SK-N-SH treated with all-trans-retinoic acid at 6 μM for 48 hours (cell line): Measurements from ENCODE around the gene TRIM44.

Experiments
- ATAC-seq: fragments of 200-7000 bp; cut with Tn5 transposase; 3 replicates; pipeline ENCODE4 v1.9.1; 2020; ENCODE audit warnings: mild to moderate bottlenecking, moderate library complexity
- ARNTL ChIP-seq: fragments of 450-650 bp; formaldehyde crosslinking; IDR thresholded peaks from 2 replicates; pipeline ENCODE4 v1.5.0; 2020; ENCODE audit warnings: low read depth, mild to moderate bottlenecking, moderate library complexity, borderline replicate concordance
- CSDC2 ChIP-seq: fragments of 250-450 bp; sonication (Bioruptor Pico); IDR thresholded peaks from 2 replicates; pipeline ENCODE4 v1.5.0; 2020; ENCODE audit warnings: mild to moderate bottlenecking, moderate library complexity
- GLIS3 ChIP-seq: fragments of 250-450 bp; sonication (Bioruptor Pico); IDR thresholded peaks from 2 replicates; pipeline ENCODE4 v1.5.0; 2020; ENCODE audit warnings: mild to moderate bottlenecking, moderate library complexity
- OSR1 ChIP-seq: fragments of 250-450 bp; sonication (Bioruptor Pico); IDR thresholded peaks from 2 replicates; pipeline ENCODE4 v1.8.0; 2022; ENCODE audit warnings: moderate library complexity, mild to moderate bottlenecking, inconsistent platforms
- PPARA ChIP-seq: fragments of 250-450 bp; sonication (Bioruptor Pico); IDR thresholded peaks from 2 replicates; pipeline ENCODE4 v1.5.0; 2020; ENCODE audit warnings: mild to moderate bottlenecking, borderline replicate concordance
- RARB ChIP-seq: fragments of 250-450 bp; sonication (Bioruptor Pico); IDR thresholded peaks from 2 replicates; pipeline ENCODE4 v1.8.0; 2021; ENCODE audit warnings: mild to moderate bottlenecking, moderate library complexity
- SNAI2 ChIP-seq: fragments of 250-450 bp; sonication (Bioruptor Pico); IDR thresholded peaks from 2 replicates; pipeline ENCODE4 v1.5.0; 2020; ENCODE audit warnings: mild to moderate bottlenecking, moderate library complexity
- TCF4 ChIP-seq: fragments of 250-450 bp; sonication (Bioruptor Pico); IDR thresholded peaks from 2 replicates; pipeline ENCODE4 v1.8.0; 2021; ENCODE audit warnings: mild to moderate bottlenecking, moderate library complexity, borderline replicate concordance
- TOX ChIP-seq: fragments of 250-450 bp; sonication (Bioruptor Pico); IDR thresholded peaks from 2 replicates; pipeline ENCODE4 v1.8.0; 2021; ENCODE audit warnings: mild to moderate bottlenecking, moderate library complexity, borderline replicate concordance
- ZC3H10 ChIP-seq: fragments of 250-450 bp; sonication (Bioruptor Pico); IDR thresholded peaks from 2 replicates; pipeline ENCODE4 v1.5.1; 2021; ENCODE audit warnings: mild to moderate bottlenecking, moderate library complexity
- ZFP3 ChIP-seq: fragments of 250-450 bp; sonication (Bioruptor Pico); IDR thresholded peaks from 2 replicates; pipeline ENCODE4 v1.5.0; 2020; ENCODE audit warnings: mild to moderate bottlenecking, moderate library complexity
- ZFP30 ChIP-seq: fragments of 450-650 bp; formaldehyde crosslinking; IDR thresholded peaks from 2 replicates; pipeline ENCODE4 v1.5.0; 2022; ENCODE audit warnings: mild to moderate bottlenecking, moderate library complexity
- ZNF565 ChIP-seq: fragments of 450-650 bp; formaldehyde crosslinking; conservative IDR thresholded peaks from 2 replicates; pipeline ENCODE4 v1.5.0; 2020; ENCODE audit warnings: low read depth, mild to moderate bottlenecking, moderate library complexity
- ZNF70 ChIP-seq: fragments of 450-650 bp; formaldehyde crosslinking; IDR thresholded peaks from 2 replicates; pipeline ENCODE4 v1.5.0; 2020; ENCODE audit warnings: mild to moderate bottlenecking, moderate library complexity
- ZNF8 ChIP-seq: fragments of 450-650 bp; formaldehyde crosslinking; IDR thresholded peaks from 2 replicates; pipeline ENCODE4 v1.5.0; 2020; ENCODE audit warnings: mild to moderate bottlenecking, moderate library complexity
- TF ChIP-seq, protein P1 (sequence below): fragments of 250-450 bp; sonication (Bioruptor Pico); IDR thresholded peaks from 2 replicates; pipeline ENCODE4 v1.8.0; 2021; ENCODE audit warnings: low read depth, mild to moderate bottlenecking, moderate library complexity, borderline replicate concordance
- TF ChIP-seq, protein P2 (sequence below): fragments of 250-450 bp; sonication (Bioruptor Pico); IDR thresholded peaks from 2 replicates; pipeline ENCODE4 v1.5.1; 2021; ENCODE audit warnings: mild to moderate bottlenecking, moderate library complexity
- TF ChIP-seq, protein P3 (sequence below): fragments of 250-450 bp; sonication (Bioruptor Pico); IDR thresholded peaks from 2 replicates; pipeline ENCODE4 v1.5.1; 2020; ENCODE audit warnings: low read depth, mild to moderate bottlenecking, moderate library complexity
- TF ChIP-seq, protein P4 (sequence below): fragments of 250-450 bp; sonication (Bioruptor Pico); IDR thresholded peaks from 2 replicates; pipeline ENCODE4 v1.5.0; 2020; ENCODE audit warnings: mild to moderate bottlenecking, moderate library complexity

TRIM44 gene

DNA sequence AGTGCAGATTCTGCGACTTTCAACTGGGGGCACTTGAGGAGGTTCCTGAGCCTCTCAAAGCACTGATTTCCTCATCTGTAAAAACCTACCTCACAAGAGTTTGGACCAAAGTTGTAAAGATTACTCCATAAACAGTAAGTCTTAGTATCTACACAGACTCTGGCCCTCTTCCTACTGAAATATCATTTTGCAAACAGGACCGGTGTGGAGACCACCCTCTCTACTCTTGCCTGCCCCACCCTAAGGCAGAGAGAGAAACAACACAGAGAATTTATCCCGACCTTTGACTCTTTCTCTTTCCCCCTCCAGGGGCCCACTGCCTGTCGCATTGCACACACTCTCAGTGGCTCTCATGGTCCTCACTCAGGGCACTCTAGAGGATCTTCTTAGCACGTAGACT, 163.4 kb downstream of the TRIM44 start:
- TF ChIP-seq ZFP3 (CRISPR knock-in tag) (no peak), OSR1 (CRISPR knock-in tag) (no peak), TCF4 (CRISPR knock-in tag) (no peak), GLIS3 (no peak), RARB (no peak), ZNF565 (CRISPR knock-in tag) (no peak), CSDC2 (CRISPR knock-in tag) (no peak), ZNF8 (CRISPR knock-in tag) (no peak), SNAI2 (CRISPR knock-in tag) (no peak), ZC3H10 (no peak), ZNF70 (CRISPR knock-in tag) (no peak), PPARA (CRISPR knock-in tag) (no peak), ARNTL (no peak)
- TF ChIP-seq, protein P1, sequence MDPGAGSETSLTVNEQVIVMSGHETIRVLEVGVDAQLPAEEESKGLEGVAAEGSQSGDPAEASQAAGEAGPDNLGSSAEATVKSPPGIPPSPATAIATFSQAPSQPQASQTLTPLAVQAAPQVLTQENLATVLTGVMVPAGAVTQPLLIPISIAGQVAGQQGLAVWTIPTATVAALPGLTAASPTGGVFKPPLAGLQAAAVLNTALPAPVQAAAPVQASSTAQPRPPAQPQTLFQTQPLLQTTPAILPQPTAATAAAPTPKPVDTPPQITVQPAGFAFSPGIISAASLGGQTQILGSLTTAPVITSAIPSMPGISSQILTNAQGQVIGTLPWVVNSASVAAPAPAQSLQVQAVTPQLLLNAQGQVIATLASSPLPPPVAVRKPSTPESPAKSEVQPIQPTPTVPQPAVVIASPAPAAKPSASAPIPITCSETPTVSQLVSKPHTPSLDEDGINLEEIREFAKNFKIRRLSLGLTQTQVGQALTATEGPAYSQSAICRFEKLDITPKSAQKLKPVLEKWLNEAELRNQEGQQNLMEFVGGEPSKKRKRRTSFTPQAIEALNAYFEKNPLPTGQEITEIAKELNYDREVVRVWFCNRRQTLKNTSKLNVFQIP = no peak
- TF ChIP-seq, protein P2, sequence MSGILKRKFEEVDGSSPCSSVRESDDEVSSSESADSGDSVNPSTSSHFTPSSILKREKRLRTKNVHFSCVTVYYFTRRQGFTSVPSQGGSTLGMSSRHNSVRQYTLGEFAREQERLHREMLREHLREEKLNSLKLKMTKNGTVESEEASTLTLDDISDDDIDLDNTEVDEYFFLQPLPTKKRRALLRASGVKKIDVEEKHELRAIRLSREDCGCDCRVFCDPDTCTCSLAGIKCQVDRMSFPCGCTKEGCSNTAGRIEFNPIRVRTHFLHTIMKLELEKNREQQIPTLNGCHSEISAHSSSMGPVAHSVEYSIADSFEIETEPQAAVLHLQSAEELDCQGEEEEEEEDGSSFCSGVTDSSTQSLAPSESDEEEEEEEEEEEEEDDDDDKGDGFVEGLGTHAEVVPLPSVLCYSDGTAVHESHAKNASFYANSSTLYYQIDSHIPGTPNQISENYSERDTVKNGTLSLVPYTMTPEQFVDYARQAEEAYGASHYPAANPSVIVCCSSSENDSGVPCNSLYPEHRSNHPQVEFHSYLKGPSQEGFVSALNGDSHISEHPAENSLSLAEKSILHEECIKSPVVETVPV (CRISPR knock-in tag) = no peak
- TF ChIP-seq, protein P3, sequence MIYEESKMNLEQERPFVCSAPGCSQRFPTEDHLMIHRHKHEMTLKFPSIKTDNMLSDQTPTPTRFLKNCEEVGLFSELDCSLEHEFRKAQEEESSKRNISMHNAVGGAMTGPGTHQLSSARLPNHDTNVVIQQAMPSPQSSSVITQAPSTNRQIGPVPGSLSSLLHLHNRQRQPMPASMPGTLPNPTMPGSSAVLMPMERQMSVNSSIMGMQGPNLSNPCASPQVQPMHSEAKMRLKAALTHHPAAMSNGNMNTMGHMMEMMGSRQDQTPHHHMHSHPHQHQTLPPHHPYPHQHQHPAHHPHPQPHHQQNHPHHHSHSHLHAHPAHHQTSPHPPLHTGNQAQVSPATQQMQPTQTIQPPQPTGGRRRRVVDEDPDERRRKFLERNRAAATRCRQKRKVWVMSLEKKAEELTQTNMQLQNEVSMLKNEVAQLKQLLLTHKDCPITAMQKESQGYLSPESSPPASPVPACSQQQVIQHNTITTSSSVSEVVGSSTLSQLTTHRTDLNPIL = no peak
- ATAC-seq = no peak

DNA sequence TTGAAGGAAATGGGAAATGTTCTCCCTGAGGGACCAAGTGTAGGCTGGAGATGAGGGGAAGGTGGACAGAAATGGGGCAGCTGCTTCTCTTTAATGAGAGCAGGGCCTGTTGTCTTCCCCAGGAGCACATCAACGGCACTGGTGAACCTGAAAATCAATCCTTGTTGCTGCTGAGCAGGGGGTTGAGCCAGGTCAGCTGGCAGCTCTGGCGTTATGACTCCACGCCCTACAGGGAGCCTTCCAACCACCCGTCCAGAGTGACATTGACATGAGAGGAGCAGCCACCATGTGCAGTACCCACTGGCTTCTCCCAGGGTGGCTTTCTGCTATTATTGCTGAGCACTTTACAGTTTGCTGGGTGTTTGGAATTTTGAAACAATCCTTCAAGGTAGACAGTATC, 164.4 kb downstream of the TRIM44 start:
- TF ChIP-seq TOX (CRISPR knock-in tag) = no peak
- TF ChIP-seq ZC3H10 = no peak
- TF ChIP-seq CSDC2 (CRISPR knock-in tag) = no peak
- no peak for TF ChIP-seq ZFP30 (CRISPR knock-in tag)
- no peak for TF ChIP-seq ZFP3 (CRISPR knock-in tag)
- TF ChIP-seq, protein P2 (CRISPR knock-in tag) = no peak
- TF ChIP-seq, protein P1 = no peak
- no peak for ATAC-seq

DNA sequence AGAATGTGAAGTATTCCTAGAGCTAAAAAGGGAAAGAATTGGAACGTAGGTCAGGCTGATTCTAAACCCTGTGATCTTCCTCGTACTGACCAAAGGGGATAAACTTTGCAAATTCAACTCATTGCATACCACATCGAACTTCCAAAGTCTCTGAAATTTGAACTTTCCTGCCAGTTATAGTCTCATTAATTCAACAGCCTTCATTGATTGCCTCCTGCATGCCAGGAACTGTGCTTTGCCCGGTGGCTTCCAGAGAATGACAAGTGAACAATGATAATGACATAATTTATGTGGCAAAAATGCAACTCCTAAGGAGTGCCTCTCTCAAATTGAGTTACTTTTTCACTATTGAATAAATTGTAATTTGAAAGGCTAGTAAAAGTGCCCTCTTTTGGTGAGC, 173.6 kb downstream of the TRIM44 start:
- TF ChIP-seq, protein P4, sequence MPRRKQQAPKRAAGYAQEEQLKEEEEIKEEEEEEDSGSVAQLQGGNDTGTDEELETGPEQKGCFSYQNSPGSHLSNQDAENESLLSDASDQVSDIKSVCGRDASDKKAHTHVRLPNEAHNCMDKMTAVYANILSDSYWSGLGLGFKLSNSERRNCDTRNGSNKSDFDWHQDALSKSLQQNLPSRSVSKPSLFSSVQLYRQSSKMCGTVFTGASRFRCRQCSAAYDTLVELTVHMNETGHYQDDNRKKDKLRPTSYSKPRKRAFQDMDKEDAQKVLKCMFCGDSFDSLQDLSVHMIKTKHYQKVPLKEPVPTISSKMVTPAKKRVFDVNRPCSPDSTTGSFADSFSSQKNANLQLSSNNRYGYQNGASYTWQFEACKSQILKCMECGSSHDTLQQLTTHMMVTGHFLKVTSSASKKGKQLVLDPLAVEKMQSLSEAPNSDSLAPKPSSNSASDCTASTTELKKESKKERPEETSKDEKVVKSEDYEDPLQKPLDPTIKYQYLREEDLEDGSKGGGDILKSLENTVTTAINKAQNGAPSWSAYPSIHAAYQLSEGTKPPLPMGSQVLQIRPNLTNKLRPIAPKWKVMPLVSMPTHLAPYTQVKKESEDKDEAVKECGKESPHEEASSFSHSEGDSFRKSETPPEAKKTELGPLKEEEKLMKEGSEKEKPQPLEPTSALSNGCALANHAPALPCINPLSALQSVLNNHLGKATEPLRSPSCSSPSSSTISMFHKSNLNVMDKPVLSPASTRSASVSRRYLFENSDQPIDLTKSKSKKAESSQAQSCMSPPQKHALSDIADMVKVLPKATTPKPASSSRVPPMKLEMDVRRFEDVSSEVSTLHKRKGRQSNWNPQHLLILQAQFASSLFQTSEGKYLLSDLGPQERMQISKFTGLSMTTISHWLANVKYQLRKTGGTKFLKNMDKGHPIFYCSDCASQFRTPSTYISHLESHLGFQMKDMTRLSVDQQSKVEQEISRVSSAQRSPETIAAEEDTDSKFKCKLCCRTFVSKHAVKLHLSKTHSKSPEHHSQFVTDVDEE (CRISPR knock-in tag) = no peak
- TF ChIP-seq ARNTL = no peak
- TF ChIP-seq, protein P1 = no peak
- TF ChIP-seq ZNF8 (CRISPR knock-in tag) = no peak
- TF ChIP-seq PPARA (CRISPR knock-in tag) = no peak
- TF ChIP-seq ZFP3 (CRISPR knock-in tag) = no peak
- no peak for TF ChIP-seq TOX (CRISPR knock-in tag)
- TF ChIP-seq, protein P2 (CRISPR knock-in tag) = no peak
- no peak for TF ChIP-seq ZNF70 (CRISPR knock-in tag)
- ATAC-seq = no peak
